ENCODE measurements around the gene HAPSTR1. TPM values are rescaled to one million over a fixed set of nuclear protein-coding genes. Genes with fewer than 3 reads are reported as not detected.
"Not testable (repeated sequence)": the region's sequence is repeated elsewhere in the genome, so short reads cannot be mapped to it uniquely, and the experiment has no call there.

The HAPSTR1 gene
- total RNA-seq (2014; rRNA removed; shearing (Covaris generic)) = 72.6 and 91.1 TPM in 2 replicates

DNA sequence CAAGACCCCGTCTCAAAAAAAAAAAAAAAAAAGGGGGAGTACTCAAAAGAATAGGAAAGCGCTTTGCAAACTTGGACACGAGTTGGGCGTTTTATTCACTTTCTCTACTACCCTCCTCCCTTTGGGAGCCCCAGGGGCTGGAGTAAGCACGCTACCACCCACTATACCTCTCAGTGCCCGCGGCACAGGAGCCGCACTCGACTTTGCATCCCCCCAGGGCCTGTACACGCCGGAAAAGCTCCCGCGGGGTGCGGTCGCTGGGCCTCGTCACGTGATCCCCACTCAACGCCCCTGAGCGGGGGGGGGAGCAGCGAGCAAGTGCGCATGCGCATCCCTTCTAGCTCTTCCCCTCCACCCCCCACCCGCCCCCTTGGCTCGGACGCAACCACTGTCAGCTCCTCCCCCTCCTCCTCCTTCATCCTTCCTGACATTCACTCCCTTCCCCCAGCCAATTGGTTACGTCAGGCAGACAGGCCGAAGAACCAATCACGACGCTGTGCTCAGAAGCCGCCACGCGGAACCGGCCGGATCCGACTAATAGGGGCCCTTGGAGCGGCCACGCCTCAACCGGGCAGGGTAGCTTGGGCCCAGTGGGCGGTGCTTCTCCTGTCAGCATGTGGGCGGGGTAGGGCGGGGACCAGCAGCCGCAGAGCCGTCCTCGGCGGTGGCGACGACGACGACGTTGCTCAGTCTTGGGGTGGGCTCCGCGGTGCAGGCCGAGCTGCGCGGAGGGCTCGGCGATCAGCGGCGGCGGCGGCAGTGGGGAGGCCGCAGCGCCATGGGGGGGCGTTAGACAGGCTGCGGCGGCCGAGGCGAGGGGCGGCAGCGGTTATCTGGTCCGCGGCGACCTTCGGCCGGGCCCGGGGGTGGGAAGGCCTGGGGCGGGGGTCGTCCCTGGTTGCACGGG, at the start of gene HAPSTR1:
HAPSTR1 (plus strand) TSS at position 685 of the 907 bp plus-strand sequence. CDS start 401 bp downstream, outside the sequence.
- peaks cover 47% of the 10 kb centered on the region for H3K36me3 ChIP-seq
- H3K27me3 ChIP-seq (replicated peaks) = no peaks in the 10 kb centered on the region
- H3K9me3 ChIP-seq (replicated peaks) = no peaks in the 10 kb centered on the region
- peak; percentile 99 to 100 for DNase-seq (ENCODE audit: low read depth in 1 of 2, low spot score in 2 of 2)
- peak within 1 kb of the TSS; percentile 99 for H3K4me3 ChIP-seq
- peaks cover 28% of the 10 kb centered on the region for H3K4me1 ChIP-seq (replicated peaks)
- peak within 1 kb of the TSS; percentile 89 for H3K27ac ChIP-seq

DNA sequence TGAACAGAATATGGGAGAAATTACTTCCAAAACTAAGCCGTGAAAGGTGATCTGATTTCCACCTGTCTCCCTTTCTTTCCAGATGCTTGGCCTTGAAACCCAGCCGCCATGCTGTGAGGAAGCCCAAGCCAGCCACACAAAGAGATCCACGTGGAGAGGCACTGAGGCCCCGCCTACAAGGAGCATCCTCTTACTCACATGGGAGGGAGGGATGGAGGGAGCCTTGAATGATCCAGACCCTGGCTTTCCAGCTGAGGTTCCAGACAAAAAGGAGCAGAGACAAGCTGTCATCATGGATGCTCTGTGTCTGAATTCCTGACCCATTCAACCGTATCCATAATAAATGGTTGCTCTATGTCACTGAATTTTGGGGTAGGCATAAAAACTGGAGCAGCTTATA, 48.9 kb upstream of the HAPSTR1 start:
- Histone ChIP-seq H3K27ac (peak overlapping the region; percentile 65), H3K4me3 (no peak overlapping the region), H3K4me1 (replicated peaks) (peaks cover 31% of the 10 kb centered on the region), H3K36me3 (no peaks in the 10 kb centered on the region), H3K27me3 (replicated peaks) (no peaks in the 10 kb centered on the region), H3K9me3 (replicated peaks) (no peaks in the 10 kb centered on the region)
- peak in 1 of 2 experiments; percentile 65 for DNase-seq (ENCODE audit: low read depth in 1 of 2, low spot score in 2 of 2)

DNA sequence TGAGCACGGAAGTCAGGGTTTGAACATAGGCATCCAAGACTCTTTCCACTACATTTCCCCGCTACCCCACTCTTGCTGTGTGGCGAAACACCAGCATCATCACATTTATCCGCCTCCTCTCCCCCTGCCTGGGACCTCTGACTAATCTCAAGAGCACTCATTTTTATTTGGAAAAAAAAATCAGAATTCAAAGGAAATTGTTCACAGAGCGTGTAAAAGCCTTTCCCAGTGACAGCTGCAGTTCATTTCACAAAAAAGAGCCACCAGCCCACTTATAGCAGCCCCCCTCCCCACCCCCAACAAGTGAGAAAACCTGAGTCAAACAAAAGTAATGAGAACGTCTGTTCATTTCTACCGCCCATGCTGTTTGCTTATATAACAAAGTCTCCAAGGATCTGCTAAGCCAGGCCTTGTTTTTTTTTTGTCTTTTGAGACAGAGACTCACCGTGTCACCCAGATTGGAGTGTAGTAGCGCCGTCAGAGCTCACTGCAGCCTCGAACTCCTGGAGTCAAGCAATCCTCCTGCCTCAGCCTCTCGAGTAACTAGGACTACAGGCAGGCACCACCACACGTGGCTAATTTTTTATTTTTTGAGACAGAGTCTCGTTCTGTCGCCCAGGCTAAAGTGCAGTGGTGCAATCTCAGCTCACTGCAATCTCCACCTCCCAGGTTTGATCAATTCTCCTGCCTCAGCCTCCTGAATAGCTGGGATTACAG, 48.3 kb upstream of the HAPSTR1 start:
- Histone ChIP-seq H3K36me3 (no peaks in the 10 kb centered on the region), H3K9me3 (replicated peaks) (no peaks in the 10 kb centered on the region), H3K4me3 (no peak overlapping the region), H3K27ac (peak overlapping the region; percentile 65), H3K4me1 (replicated peaks) (peaks cover 36% of the 10 kb centered on the region), H3K27me3 (replicated peaks) (no peaks in the 10 kb centered on the region)
- DNase-seq (ENCODE audit: low read depth in 1 of 2, low spot score in 2 of 2) = peak; percentile 88 to 97

- not testable (repeated sequence) for H3K27ac ChIP-seq; H3K27me3 ChIP-seq (replicated peaks); H3K36me3 ChIP-seq; H3K9me3 ChIP-seq (replicated peaks); DNase-seq (ENCODE audit: low read depth in 1 of 2, low spot score in 2 of 2); H3K4me3 ChIP-seq
- peaks cover 56% of the 10 kb centered on the region for H3K4me1 ChIP-seq (replicated peaks)
These were observed 45.9 kb upstream of the HAPSTR1 start for GRCh38 chr16:9045562-9045961.

DNA sequence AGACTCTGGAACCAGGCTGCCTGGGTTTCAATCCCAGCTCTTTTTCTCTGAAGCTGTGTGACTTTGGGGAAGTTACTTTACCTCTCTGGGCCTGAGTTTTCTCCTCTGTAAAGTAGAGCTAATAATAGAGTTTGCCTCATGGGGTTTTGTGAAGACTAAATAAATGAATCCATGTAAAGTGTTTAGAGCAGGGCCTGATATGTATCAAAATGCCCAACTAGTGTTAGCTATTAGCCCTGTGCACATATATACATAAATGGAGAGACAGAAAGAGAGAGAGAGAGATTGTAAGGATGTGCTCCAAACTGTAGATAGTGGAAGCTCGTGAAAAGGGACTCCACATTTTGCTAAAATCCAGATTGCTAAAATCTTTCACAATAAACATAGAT, 44.8 kb upstream of the HAPSTR1 start:
- no peak for DNase-seq (ENCODE audit: low read depth in 1 of 2, low spot score in 2 of 2)
- peak overlapping the region; percentile 85 for H3K27ac ChIP-seq
- H3K4me1 ChIP-seq (replicated peaks) = peaks cover 57% of the 10 kb centered on the region
- H3K36me3 ChIP-seq = no peaks in the 10 kb centered on the region
- no peaks in the 10 kb centered on the region for H3K9me3 ChIP-seq (replicated peaks)
- no peak overlapping the region for H3K4me3 ChIP-seq
- no peaks in the 10 kb centered on the region for H3K27me3 ChIP-seq (replicated peaks)

DNA sequence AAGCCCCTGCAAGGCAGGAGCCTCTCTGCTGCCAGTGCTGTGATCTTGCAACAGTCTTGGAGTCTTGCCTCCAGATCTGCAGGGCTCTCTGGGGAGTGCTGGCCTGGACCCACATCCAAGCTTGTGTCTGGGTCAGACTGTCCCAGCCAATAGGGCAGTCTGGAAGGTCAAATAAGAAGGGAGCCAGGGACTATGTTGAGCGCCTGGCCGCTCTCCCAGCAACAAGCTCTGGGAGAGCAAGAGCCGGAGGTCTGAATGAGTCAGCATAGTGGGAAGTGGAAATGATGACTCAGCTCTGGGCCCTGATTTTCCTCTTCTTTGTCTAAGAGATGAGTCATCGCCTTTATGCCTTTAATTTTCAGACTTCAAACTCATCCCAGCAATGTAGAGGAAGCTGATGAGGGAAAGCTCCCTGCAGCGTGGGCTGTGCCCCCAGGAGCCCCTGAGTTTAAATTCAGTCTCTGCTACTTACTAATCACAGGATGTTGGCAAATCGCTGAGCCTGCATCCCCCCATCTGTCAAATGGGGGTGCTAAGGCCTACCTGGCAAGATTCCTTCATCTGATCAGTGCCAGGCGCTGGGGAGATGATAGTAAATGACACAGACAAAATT, 43.6 kb upstream of the HAPSTR1 start:
- Histone ChIP-seq H3K27ac (peak overlapping the region; percentile 85), H3K4me1 (replicated peaks) (peaks cover 51% of the 10 kb centered on the region), H3K4me3 (no peak overlapping the region), H3K36me3 (no peaks in the 10 kb centered on the region), H3K9me3 (replicated peaks) (no peaks in the 10 kb centered on the region), H3K27me3 (replicated peaks) (no peaks in the 10 kb centered on the region)
- DNase-seq (ENCODE audit: low read depth in 1 of 2, low spot score in 2 of 2) = peak; percentile 97 to 99

- Histone ChIP-seq H3K27ac (peak overlapping the region; percentile 85), H3K36me3 (no peaks in the 10 kb centered on the region), H3K9me3 (replicated peaks) (no peaks in the 10 kb centered on the region), H3K4me3 (no peak overlapping the region), H3K27me3 (replicated peaks) (no peaks in the 10 kb centered on the region), H3K4me1 (replicated peaks) (peaks cover 51% of the 10 kb centered on the region)
- peak in 1 of 2 experiments; percentile 59 for DNase-seq (ENCODE audit: low read depth in 1 of 2, low spot score in 2 of 2)
These were observed 43.1 kb upstream of the HAPSTR1 start for GRCh38 chr16:9048302-9048700.

DNA sequence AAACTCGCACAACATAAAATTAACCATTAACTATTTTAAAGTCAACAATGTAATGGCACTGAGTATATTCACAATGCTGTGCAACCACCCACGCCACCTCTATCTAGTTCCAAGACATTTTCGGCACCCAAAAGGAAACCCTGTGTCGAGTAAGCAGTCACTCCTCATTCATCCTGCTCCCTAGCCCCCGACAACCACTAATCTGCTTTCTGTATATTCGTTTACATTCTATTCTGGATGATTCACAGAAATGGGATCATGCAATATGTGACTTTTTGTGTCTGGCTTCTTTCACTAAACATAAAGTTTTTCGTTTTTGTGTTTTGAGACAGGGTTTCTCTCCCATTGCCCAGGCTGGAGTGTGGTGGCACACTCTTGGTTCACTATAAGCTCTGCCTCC, 42.2 kb upstream of the HAPSTR1 start:
- peak overlapping the region; percentile 85 for H3K27ac ChIP-seq

DNA sequence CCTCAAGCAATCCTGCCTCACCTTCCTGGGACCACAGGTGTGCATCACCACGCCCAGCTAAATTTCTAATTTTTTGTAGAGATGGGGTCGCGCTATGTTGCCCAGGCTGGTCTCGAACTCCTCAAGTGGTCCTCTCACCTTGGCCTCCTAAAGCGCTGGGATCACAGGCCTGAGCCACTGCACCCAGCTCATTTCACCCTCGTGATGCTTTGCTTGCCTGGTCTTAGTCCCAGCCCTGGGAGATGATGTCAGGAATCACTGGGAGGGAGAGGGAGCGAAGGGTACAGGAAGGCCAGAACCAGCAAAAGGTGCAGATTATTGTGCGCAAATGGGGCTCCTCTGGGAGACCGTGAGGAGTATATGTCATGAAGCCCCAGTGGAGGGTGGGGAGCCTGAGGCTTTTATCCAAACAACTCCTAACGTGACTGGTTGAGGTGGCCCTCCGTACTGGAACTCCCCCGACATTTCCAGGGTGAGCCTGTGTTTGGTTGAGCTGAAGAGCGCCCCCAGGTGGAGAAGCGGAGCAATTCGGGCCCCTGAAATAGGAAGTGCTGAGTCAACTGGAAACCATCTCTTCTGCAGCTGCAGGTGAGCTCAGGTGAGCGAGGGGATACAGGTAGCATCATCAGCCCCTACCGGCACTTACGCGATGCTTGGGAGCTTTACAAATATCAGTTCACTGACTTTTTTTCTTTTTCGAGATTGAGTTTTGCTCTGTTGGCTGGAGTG, 41.2 kb upstream of the HAPSTR1 start:
- Histone ChIP-seq H3K9me3 (replicated peaks) (no peaks in the 10 kb centered on the region), H3K4me3 (no peak overlapping the region), H3K27ac (peak overlapping the region; percentile 85), H3K27me3 (replicated peaks) (no peaks in the 10 kb centered on the region), H3K36me3 (no peaks in the 10 kb centered on the region), H3K4me1 (replicated peaks) (peaks cover 50% of the 10 kb centered on the region)
- DNase-seq (ENCODE audit: low read depth in 1 of 2, low spot score in 2 of 2) = peak in 1 of 2 experiments; percentile 28

More for the DNA sequence above, 42.2 kb upstream of the HAPSTR1 start:
- Histone ChIP-seq H3K4me3 (no peak overlapping the region), H3K9me3 (replicated peaks) (no peaks in the 10 kb centered on the region), H3K27me3 (replicated peaks) (no peaks in the 10 kb centered on the region), H3K4me1 (replicated peaks) (peaks cover 43% of the 10 kb centered on the region), H3K36me3 (no peaks in the 10 kb centered on the region)
- DNase-seq (ENCODE audit: low read depth in 1 of 2, low spot score in 2 of 2) = peak; percentile 82 to 83

DNA sequence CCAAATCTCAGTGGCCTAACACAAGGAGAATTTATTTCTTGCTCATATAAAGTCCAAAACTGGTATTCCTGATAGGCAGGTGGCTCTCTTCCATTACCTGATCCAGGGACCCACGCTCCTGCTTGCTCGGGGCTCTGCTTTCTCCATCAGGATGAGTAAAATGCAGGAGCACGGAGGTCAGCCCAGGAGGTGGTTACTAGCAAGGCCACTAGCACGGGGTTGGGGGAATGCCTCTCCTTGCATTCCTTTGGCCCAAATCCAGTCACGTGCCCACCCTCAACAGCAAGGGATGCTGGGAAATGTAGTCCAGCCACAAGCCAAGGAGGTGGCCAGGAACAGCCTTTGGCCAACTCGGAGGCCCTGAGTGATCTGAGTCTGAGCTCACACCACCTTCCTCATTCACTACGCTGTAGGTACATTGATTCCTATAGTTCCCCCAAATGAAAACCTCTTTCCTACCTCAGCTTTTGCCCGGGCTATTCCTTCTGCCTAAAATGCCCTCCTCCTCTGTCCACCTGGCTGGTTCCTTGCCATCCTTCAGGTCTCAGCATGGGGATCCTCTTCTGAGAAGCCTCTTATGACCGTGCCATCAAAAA, 38.3 kb upstream of the HAPSTR1 start:
- no peaks in the 10 kb centered on the region for H3K27me3 ChIP-seq (replicated peaks)
- DNase-seq (ENCODE audit: low read depth in 1 of 2, low spot score in 2 of 2) = peak in 1 of 2 experiments; percentile 78
- H3K27ac ChIP-seq = no peak overlapping the region
- peaks cover 46% of the 10 kb centered on the region for H3K4me1 ChIP-seq (replicated peaks)
- H3K4me3 ChIP-seq = no peak overlapping the region
- no peaks in the 10 kb centered on the region for H3K36me3 ChIP-seq
- H3K9me3 ChIP-seq (replicated peaks) = no peaks in the 10 kb centered on the region

DNA sequence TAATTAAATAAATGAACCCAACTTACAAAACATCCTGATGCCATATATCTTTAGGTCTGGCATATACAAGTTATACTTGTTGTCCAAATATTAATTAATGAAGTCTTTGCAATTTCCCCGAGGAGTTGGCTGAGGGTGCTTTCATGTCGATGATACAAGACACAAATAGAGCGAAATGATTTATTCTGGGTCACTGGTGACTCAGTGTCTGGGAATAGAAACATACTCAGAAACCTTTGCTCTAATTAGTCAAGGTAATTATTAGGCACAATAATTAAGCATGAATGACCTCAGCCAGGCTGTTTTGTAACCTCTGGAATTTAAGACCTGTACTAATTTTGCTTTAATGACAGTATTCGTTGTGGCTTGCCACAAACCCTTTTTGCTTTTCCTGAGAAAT, 37.0 kb upstream of the HAPSTR1 start:
- Histone ChIP-seq H3K9me3 (replicated peaks) (no peaks in the 10 kb centered on the region), H3K27me3 (replicated peaks) (no peaks in the 10 kb centered on the region), H3K4me3 (no peak overlapping the region), H3K27ac (no peak overlapping the region), H3K36me3 (no peaks in the 10 kb centered on the region), H3K4me1 (replicated peaks) (peaks cover 37% of the 10 kb centered on the region)
- DNase-seq (ENCODE audit: low read depth in 1 of 2, low spot score in 2 of 2) = no peak

GRCh38 chr16:9055115-9055514, 36.3 kb upstream of the HAPSTR1 start:
- no peaks in the 10 kb centered on the region for H3K27me3 ChIP-seq (replicated peaks)
- no peaks in the 10 kb centered on the region for H3K9me3 ChIP-seq (replicated peaks)
- no peaks in the 10 kb centered on the region for H3K36me3 ChIP-seq
- peaks cover 30% of the 10 kb centered on the region for H3K4me1 ChIP-seq (replicated peaks)
- H3K27ac ChIP-seq = no peak overlapping the region
- no peak overlapping the region for H3K4me3 ChIP-seq
- DNase-seq (ENCODE audit: low read depth in 1 of 2, low spot score in 2 of 2) = no peak

- DNase-seq (ENCODE audit: low read depth in 1 of 2, low spot score in 2 of 2) = peak in 1 of 2 experiments; percentile 48
- Histone ChIP-seq H3K4me3 (no peak overlapping the region), H3K27ac (no peak overlapping the region), H3K27me3 (replicated peaks) (no peaks in the 10 kb centered on the region), H3K4me1 (replicated peaks) (peaks cover 25% of the 10 kb centered on the region), H3K36me3 (no peaks in the 10 kb centered on the region), H3K9me3 (replicated peaks) (no peaks in the 10 kb centered on the region)
These were observed 35.8 kb upstream of the HAPSTR1 start for GRCh38 chr16:9055661-9056060.

Data from SJSA1 (cell line).